HG03378 (cell line): ENCODE results near the gene CNN3.
"Not testable (repeated sequence)": the region's sequence is repeated elsewhere in the genome, so short reads cannot be mapped to it uniquely, and the experiment has no call there.

ENCODE experiments used
- ATAC-seq: cut with Tn5 transposase; IDR thresholded peaks from one replicate; pipeline ENCODE4 v1.9.1; 2021; ENCODE audit warnings: mild to moderate bottlenecking, moderate library complexity; ENCODE audit not compliant: unreplicated experiment

CNN3 gene

DNA sequence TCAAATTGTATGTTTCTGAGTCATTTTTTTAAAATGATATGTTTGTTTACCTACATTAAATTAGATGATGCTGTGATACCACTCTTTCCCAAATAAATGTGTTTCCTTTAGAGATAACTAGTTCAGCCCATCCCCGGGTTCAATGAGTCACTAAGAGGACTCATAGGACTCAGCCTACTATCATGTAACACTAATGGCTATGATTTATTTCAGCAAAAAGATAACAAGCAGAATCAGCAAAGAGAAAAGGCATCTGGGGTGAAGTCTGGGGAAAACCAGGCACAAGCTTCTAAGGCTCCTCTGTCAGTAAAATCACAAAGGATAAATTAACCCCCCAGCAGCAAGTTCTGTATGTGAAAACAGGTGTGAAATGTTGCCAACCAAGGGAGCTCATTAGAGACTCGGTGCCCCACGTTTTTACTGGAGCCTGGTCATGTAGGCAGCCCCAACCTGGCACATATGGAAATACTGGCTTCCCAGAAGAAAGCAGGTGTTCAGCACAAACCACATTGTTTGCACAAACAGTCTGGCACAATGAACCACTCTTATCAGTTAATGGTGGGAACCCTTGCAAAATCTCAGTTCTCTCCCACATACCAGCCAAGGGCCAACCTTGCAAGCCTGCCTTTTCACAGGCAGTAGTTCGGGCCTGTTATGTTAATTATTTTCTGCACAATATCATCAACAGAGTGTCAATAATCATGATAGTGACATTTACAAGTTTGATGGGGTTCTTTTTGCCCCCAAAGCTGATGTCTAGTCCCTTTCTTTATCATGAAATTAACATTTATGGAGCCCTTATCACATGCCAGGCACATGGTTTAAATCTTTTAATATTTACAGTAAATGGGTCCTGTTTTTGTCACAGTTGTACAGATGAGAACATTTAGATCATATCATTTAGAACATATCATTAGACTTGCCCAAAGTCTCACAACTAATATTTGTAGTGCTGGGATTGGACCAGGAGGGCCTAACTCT is 23.1 kb upstream of the CNN3 start:
- no peak for ATAC-seq

DNA sequence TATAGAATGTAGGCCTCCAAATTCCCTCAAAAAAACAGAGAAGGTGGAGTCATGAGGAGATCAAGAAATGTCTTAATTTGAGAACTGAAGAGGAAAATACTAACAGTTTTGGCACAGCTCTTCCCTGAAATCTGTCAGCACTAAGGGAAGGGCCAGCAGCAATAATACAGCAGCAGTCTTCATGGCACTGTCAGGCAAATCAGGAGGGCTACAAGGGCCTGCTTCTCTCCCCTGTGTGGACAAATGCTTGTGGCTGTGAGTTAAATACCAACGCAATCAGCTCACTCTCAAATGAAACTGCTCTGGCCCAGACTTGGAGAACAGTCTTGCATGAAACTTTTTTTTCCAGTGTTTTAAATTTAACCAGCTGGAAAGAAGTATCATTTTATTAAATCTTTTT is 20.5 kb upstream of the CNN3 start:
- no peak for ATAC-seq

- ATAC-seq = no peak
Observed at GRCh38 chr1:94946886-94947285, 20.0 kb upstream of the CNN3 start.

DNA sequence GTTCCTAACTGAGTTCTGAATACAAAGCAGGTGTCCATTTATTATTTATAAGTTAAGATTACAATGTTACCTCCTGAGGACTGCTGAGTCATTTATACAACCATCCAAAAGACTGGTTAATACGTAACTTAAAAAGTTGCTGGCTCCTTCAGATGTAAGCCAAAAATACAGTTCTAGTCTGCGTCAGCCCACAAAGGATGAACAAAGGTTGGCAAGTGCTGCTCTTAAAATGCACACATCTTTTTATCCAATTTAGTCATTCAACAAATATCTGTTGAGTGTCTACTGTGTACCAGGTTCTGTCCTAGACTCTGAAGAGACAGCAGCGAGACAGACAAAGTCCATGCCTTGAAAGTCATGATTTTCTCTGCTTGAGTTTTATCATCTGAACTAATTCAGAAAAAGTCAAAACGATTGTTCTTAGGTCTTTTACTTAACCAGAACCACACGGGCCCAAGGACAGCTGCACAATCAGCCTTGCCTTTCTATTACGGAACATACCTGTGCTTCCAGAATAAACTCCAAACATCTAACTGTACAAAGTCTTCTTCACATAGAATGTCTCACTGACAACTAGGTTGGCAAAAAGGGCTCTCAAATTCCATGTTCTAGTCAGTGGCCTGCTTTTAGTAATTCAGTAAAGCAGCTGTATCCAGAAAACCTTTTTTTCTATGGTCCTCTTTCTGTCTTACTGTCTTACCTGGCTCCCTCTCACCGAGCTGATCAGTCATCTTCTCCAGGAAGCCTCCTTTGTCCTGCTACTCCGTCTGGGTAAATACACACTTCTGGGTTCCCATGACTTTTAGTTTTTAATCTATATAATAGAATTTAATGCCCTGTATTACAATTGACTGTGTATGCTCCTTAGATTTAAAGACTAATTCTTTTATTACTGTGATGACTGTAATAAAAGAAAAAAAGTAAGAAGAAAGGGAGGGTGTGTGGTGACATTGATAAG is 15.5 kb upstream of the CNN3 start:
- no peak for ATAC-seq

GRCh38 chr1:94941480-94941879 is 14.6 kb upstream of the CNN3 start:
- ATAC-seq = not testable (repeated sequence)

DNA sequence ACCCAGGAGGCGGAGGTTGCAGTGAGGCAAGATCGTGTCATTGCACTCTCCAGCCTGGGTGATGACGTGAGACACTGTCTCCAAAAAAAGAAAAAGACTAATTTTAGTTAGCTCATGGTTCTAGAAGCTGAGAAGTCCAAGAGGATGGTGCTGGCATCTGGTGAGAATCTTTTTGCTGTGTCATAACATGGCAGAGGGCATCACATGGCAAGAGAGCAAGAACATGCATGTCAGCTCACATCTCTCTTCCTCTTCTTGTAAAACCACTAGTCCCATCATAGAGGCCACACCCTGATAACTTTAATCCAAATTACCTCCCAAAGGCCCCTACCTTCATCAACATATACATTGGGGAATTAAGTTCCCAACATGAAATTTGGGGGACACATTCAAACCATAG is 13.8 kb upstream of the CNN3 start:
- no peak for ATAC-seq

GRCh38 chr1:94937820-94938219 is 10.9 kb upstream of the CNN3 start:
- ATAC-seq = no peak

DNA sequence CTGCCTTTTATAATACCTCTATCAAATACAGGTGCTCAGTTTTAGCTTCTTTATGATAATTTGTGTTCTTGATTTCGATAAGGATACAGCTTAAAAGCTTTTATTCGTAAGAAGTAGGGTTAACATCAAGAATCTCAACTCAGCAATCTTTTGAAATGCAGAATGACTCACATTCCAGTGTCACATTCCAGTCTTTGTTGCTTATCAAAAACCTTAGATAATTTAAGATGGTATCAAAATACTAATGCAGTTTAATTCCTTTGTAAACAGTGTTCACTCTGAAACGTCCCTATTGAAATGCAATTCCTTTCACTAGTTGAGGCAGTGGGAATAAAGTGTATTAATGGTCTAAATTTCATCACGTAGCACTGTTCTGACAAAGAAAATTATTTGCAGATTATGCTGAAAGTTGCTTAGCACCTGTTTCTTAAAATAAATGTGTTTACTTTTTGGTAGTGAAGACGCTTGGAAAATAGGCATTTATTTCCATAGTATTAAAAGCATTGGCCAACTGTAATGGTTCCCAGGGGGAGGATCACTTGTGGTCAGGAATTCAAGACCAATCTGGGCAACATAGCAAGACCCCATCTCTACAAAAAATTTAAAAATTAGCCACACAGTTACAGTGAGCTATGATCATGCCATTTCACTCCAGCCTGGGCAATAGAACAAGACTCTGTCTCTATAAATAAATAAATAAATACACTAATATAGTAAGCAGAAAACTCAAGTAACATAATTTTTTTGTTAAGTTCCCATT is 10.1 kb upstream of the CNN3 start:
- ATAC-seq = no peak

DNA sequence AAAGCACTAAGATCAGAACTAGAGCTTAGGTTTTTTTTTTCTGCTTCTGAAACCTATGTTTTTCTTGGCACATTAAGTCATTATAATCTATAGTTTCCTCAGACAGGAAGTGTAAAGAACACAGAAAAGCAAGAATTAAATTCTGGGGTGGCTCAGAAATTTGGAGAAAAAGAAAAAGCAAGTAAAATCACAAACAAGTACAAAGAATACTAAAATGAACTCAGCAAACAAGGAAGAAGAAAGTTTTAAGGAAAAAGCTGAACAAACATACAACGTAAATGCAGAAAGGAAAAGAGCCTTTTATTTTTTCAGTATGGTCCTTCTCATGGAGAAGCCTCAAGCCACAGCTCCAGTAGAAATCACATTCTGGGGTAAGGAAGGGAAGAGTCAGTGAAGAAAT is 8.6 kb upstream of the CNN3 start:
- no peak for ATAC-seq

GRCh38 chr1:94935034-94935433 is 8.1 kb upstream of the CNN3 start:
- no peak for ATAC-seq

- no peak for ATAC-seq
Observed at GRCh38 chr1:94934551-94934950, 7.6 kb upstream of the CNN3 start.

GRCh38 chr1:94931254-94931841 is 4.4 kb upstream of the CNN3 start:
- ATAC-seq = no peak

DNA sequence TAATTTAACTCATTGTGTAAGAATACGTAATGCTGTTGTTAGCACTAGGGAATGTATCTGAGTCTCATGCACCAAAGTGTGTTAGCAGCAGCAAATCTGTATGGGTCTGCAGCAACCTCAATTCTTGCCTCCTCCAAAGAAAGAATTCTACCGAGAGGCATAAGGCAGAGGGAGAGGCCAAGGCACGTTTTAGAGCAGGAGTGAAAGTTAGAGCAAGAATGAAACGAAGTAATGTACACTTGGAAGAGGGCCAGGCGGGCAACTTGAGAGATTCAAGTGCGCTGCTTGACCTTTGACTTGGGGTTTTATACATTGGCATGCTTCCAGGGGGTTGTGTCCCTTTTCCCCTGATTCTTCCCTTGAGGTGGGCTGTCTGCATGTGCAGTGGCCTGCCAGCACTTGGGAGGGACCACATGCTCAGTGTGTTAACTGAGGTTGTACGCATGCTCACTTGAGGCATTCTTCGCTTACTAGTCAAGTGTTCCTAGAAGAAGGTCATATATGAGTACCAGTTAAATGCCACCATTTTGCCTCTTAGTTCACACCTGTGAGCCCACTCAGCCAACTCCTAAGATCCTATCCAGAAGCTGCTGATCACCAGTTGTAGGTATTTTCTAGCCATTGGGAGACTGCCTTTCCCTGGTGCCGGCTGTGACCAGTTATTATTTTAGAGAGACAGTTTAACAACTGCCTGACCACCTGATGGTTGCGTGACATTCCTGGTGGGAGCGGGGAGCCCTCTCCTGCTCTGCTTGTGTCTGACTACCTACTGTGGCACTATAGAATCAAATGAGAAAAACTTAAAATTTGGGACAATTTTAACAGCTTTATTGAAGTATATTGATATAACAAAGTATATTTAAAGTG is 2.7 kb upstream of the CNN3 start:
- ATAC-seq = no peak

- no peak for ATAC-seq
Observed at GRCh38 chr1:94928293-94928939, 1.5 kb upstream of the CNN3 start.

- no peak for ATAC-seq
Observed at GRCh38 chr1:94927405-94928175, 680 bp upstream of the CNN3 start.

DNA sequence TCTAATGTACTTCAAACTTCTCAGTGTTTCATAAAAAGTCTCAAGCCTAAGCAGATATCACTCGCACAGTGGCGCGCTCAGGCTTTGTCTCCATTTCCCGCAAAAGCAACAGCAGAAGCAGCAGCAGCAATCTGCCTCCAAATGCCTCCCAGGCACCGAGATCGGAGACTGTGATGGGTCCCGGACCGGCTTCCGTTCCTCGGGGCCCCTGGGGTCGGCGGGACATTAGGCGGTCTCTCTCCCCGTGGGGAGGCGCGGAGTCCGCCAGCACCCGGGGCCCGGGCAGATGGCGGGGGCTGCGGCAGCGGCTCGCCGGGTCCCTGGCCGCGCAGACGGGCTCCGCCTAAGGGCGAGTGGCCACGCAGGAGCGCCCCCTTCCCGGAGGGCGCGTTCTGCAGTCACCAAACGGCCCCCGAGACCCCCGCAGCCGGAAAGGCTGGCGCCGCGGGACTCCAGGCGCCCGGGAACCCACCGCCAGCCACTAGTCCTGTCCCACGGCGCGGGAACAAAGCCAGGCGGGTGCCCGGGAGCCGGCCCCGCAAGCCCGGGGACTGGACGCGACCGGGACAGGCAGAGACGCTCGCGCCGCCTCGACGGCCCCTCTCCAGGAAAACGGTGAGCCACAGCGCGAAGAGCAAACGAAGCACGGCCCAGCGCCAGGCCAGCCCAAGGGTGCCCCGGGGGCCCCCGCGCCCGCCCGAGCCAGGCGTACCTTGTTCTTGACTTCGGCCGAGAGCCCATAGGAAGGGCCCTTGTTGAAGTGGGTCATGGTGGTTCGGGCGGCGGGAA is 590 bp downstream of the CNN3 start:
- peak; percentile 18 for ATAC-seq

DNA sequence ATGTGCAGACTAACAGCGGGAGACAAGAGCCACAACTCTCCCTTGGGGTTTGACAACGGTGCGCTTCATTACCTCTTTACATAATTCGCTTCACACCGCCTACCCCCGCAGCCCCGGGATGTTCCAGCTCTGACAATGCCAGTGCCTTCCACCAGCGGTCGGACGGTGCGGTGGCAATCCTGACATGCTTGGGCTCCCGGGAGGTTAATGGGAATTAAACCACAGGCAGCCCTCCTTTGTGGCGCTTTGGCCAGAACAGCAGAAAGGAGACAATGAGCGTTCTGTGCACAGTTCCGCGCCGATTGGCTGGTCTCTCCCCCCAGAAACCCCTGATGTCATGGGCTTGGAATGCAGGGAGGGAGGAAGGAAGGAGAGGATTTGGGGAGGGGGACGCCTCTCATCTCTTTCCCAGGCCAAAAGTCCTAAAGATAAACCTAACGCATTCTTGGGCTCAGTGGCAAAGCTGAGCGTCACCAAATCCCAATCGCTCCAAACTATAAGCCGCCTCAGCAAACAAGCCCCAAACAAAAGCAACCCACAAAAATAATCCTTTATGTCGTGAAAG is 1.3 kb downstream of the CNN3 start:
- ATAC-seq = peak; percentile 51
